Activated CD8-positive, alpha-beta T cell treated with anti-CD3 and anti-CD28 coated beads, Interleukin-2, amount 10 ng/mL, durations not matched to agents 7 days and 5 days (primary cell): Measurements from ENCODE around the gene GORASP1. TPM values are rescaled to one million over a fixed set of nuclear protein-coding genes. Genes with fewer than 3 reads are reported as not detected.

Experiments
- ATAC-seq: fragments of 150-1000 bp; cut with Tn5 transposase; one replicate; pipeline ENCODE4 v1.10.0; 2021; ENCODE audit warnings: moderate library complexity
- CTCF ChIA-PET: fragments of 350-600 bp; sonication (Branson Sonifier 250); formaldehyde crosslinking; loops from one replicate; lab custom pipeline; 2021; ENCODE audit warnings: antibody characterized with exemption; lab: Charles Lee
- POLR2A ChIA-PET: fragments of 350-600 bp; sonication (Branson Sonifier 250); formaldehyde crosslinking; loops from one replicate; lab custom pipeline; 2021; ENCODE audit warnings: antibody characterized with exemption; lab: Charles Lee
- DNase-seq: peaks from one replicate; pipeline ENCODE4 v3.0.0-alpha.2; 2020
- H3K27ac Mint-ChIP-seq: one replicate; pipeline ENCODE4 v1.8.0; 2021; ENCODE audit warnings: mild to moderate bottlenecking, mixed read lengths
- H3K27me3 Mint-ChIP-seq: one replicate; pipeline ENCODE4 v1.8.0; 2021; ENCODE audit warnings: low read depth, mixed read lengths
- H3K36me3 Mint-ChIP-seq: one replicate; pipeline ENCODE4 v1.8.0; 2021; ENCODE audit warnings: low read depth, mixed read lengths
- H3K4me1 Mint-ChIP-seq: one replicate; pipeline ENCODE4 v1.8.0; 2021; ENCODE audit warnings: low read depth, mixed read lengths
- H3K4me3 Mint-ChIP-seq: one replicate; pipeline ENCODE4 v1.8.0; 2021; ENCODE audit warnings: mild to moderate bottlenecking, mixed read lengths
- H3K9me3 Mint-ChIP-seq: one replicate; pipeline ENCODE4 v1.8.0; 2022; ENCODE audit warnings: mixed read lengths; ENCODE audit not compliant: insufficient read depth
- total RNA-seq, 2 experiments: library from RNA; stranded (reverse); gene quantifications; one replicate each; pipeline ENCODE4 v1.2.3, GENCODE V29; 2021

The GORASP1 gene
- total RNA-seq, 2 experiments from 2014 or later = 10.8 to 11.0 TPM

- Mint-ChIP-seq H3K27ac (no peak overlapping the region), H3K4me3 (no peak overlapping the region), H3K4me1 (peaks cover 8% of the 10 kb centered on the region), H3K36me3 (peaks cover 10% of the 10 kb centered on the region), H3K9me3 (no peaks in the 10 kb centered on the region), H3K27me3 (no peaks in the 10 kb centered on the region)
- ChIA-PET CTCF (interaction anchor here (1.9 kb wide), 1 partner anchor 188 kb away, joined by 9 read pairs; no protein-coding TSS in a partner anchor), POLR2A (no interaction called here)
- ATAC-seq (no peak), DNase-seq (no peak)
Measured at GRCh38 chr3:39099738-39100499, 7.5 kb downstream of the GORASP1 start.

- Mint-ChIP-seq H3K4me3 (no peak overlapping the region), H3K9me3 (no peaks in the 10 kb centered on the region), H3K36me3 (peaks cover 15% of the 10 kb centered on the region), H3K27me3 (no peaks in the 10 kb centered on the region), H3K27ac (no peak overlapping the region), H3K4me1 (peaks cover 8% of the 10 kb centered on the region)
- ATAC-seq (no peak), DNase-seq (peak; percentile 11)
- POLR2A ChIA-PET = no interaction called here
- CTCF ChIA-PET = no interaction called here
Measured at GRCh38 chr3:39099242-39099641, 8.2 kb downstream of the GORASP1 start.

- CTCF ChIA-PET = interaction anchor here (0.8 kb wide), 1 partner anchor 193 kb away, joined by 3 read pairs; no protein-coding TSS in a partner anchor
- peak; percentile 19 for DNase-seq
- no peaks in the 10 kb centered on the region for H3K27me3 Mint-ChIP-seq
Measured at GRCh38 chr3:39098473-39099000, 8.9 kb downstream of the GORASP1 start.

GRCh38 chr3:39097716-39098472, 9.5 kb downstream of the GORASP1 start:
- CTCF ChIA-PET = interaction anchor here (0.8 kb wide), 1 partner anchor 194 kb away, joined by 3 read pairs; no protein-coding TSS in a partner anchor
- no peak for ATAC-seq
- H3K36me3 Mint-ChIP-seq = peaks cover 22% of the 10 kb centered on the region

More at GRCh38 chr3:39098473-39099000, 8.9 kb downstream of the GORASP1 start:
- peaks cover 20% of the 10 kb centered on the region for H3K36me3 Mint-ChIP-seq
- H3K27ac Mint-ChIP-seq = no peak overlapping the region
- H3K9me3 Mint-ChIP-seq = no peaks in the 10 kb centered on the region
- no peak for ATAC-seq
- H3K4me3 Mint-ChIP-seq = no peak overlapping the region
- peaks cover 8% of the 10 kb centered on the region for H3K4me1 Mint-ChIP-seq
- POLR2A ChIA-PET = no interaction called here

GRCh38 chr3:39096775-39097174, 10.7 kb downstream of the GORASP1 start:
- no peak for DNase-seq
- H3K27ac Mint-ChIP-seq = no peak overlapping the region
- CTCF ChIA-PET = interaction anchor here (1.6 kb wide), 1 partner anchor 191 kb away, joined by 9 read pairs; no protein-coding TSS in a partner anchor

More at GRCh38 chr3:39097716-39098472, 9.5 kb downstream of the GORASP1 start:
- H3K27me3 Mint-ChIP-seq = no peaks in the 10 kb centered on the region
- H3K4me3 Mint-ChIP-seq = no peak overlapping the region
- H3K27ac Mint-ChIP-seq = no peak overlapping the region
- no peaks in the 10 kb centered on the region for H3K9me3 Mint-ChIP-seq
- peak; percentile 12 for DNase-seq
- H3K4me1 Mint-ChIP-seq = peaks cover 8% of the 10 kb centered on the region
- POLR2A ChIA-PET = no interaction called here

GRCh38 chr3:39095778-39096177, 11.6 kb downstream of the GORASP1 start:
- H3K27ac Mint-ChIP-seq = no peak overlapping the region
- ChIA-PET CTCF (interaction anchor here (1.6 kb wide), 1 partner anchor 192 kb away, joined by 9 read pairs; no protein-coding TSS in a partner anchor), POLR2A (no interaction called here)
- no peak for DNase-seq
- peaks cover 4% of the 10 kb centered on the region for H3K4me1 Mint-ChIP-seq
- H3K36me3 Mint-ChIP-seq = peaks cover 31% of the 10 kb centered on the region
- no peak overlapping the region for H3K4me3 Mint-ChIP-seq
- no peaks in the 10 kb centered on the region for H3K9me3 Mint-ChIP-seq
- no peak for ATAC-seq
- no peaks in the 10 kb centered on the region for H3K27me3 Mint-ChIP-seq

More at GRCh38 chr3:39096775-39097174, 10.7 kb downstream of the GORASP1 start:
- H3K36me3 Mint-ChIP-seq = peaks cover 31% of the 10 kb centered on the region
- H3K4me3 Mint-ChIP-seq = no peak overlapping the region
- H3K9me3 Mint-ChIP-seq = no peaks in the 10 kb centered on the region
- no peaks in the 10 kb centered on the region for H3K27me3 Mint-ChIP-seq
- H3K4me1 Mint-ChIP-seq = peaks cover 4% of the 10 kb centered on the region
- POLR2A ChIA-PET = no interaction called here
- ATAC-seq = no peak

DNA sequence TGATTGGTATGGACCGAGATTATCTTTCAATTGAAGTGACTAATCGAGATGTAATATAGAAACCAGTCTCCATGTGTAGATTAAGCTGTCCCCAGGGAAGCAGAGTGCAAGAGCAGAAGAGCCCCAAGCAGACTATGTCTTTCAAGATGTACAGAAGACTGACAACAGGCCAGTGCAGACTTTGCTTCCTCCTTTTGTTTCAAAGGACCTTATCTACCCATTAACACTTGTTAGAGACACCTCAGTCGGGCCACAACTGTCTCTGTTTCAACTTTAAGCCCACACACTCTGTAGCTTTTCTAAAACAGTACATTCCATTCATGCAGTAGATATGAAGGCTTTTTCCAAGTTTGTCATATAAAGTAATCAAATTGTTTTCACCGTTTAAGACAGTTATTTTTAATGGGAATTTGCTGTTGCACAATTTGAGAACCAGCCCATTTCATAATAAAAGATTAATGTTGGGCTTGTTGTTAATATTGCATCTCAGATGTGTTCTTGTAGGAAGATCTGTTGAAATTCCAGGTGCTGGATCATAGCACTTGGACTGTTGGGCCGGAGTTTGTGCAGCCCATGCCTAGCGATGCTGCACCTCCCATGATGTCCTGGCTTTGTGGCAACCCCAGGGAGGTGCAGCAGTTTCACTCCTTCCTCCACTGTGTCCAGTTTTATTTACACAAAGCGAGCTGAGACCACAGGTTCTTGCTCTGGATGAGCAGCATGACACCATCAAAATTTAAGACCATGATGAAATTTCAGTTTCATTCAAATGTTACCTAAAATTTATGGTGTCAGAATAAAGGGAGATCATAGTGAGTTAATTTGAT, 12.4 kb downstream of the GORASP1 start:
- H3K4me3 Mint-ChIP-seq = no peak overlapping the region
- CTCF ChIA-PET = interaction anchor here (1.6 kb wide), 1 partner anchor 193 kb away, joined by 9 read pairs; no protein-coding TSS in a partner anchor
- peaks cover 31% of the 10 kb centered on the region for H3K36me3 Mint-ChIP-seq
- no peak for DNase-seq
- ATAC-seq = no peak
- H3K4me1 Mint-ChIP-seq = peaks cover 6% of the 10 kb centered on the region
- H3K9me3 Mint-ChIP-seq = no peaks in the 10 kb centered on the region
- POLR2A ChIA-PET = no interaction called here
- H3K27ac Mint-ChIP-seq = no peak overlapping the region
- H3K27me3 Mint-ChIP-seq = no peaks in the 10 kb centered on the region

- H3K9me3 Mint-ChIP-seq = no peaks in the 10 kb centered on the region
- H3K27ac Mint-ChIP-seq = no peak overlapping the region
- DNase-seq (peak; percentile 25), ATAC-seq (peak; percentile 52)
- POLR2A ChIA-PET = no interaction called here
- no peaks in the 10 kb centered on the region for H3K27me3 Mint-ChIP-seq
- CTCF ChIA-PET = no interaction called here
- H3K4me1 Mint-ChIP-seq = peaks cover 6% of the 10 kb centered on the region
- no peak overlapping the region for H3K4me3 Mint-ChIP-seq
- H3K36me3 Mint-ChIP-seq = peaks cover 31% of the 10 kb centered on the region
Measured at GRCh38 chr3:39090922-39091321, 16.5 kb downstream of the GORASP1 start.

- ChIA-PET CTCF (interaction anchor here (1.0 to 6.1 kb wide), 3 partner anchors 8 to 199 kb away, joined by 4 to 31 read pairs (median 4); no protein-coding TSS in a partner anchor), POLR2A (interaction anchor here (0.6 kb wide), 1 partner anchor 47 kb away, joined by 3 read pairs; no protein-coding TSS in a partner anchor)
- H3K27me3 Mint-ChIP-seq = no peaks in the 10 kb centered on the region
- DNase-seq (no peak), ATAC-seq (no peak)
- H3K4me1 Mint-ChIP-seq = peaks cover 6% of the 10 kb centered on the region
- H3K9me3 Mint-ChIP-seq = no peaks in the 10 kb centered on the region
- no peak overlapping the region for H3K27ac Mint-ChIP-seq
- H3K36me3 Mint-ChIP-seq = peaks cover 19% of the 10 kb centered on the region
- H3K4me3 Mint-ChIP-seq = no peak overlapping the region
Measured at GRCh38 chr3:39088889-39089288, 18.5 kb downstream of the GORASP1 start.

- H3K4me1 Mint-ChIP-seq = peaks cover 6% of the 10 kb centered on the region
- H3K36me3 Mint-ChIP-seq = peaks cover 17% of the 10 kb centered on the region
- DNase-seq (no peak), ATAC-seq (peak; percentile 27)
- no peaks in the 10 kb centered on the region for H3K9me3 Mint-ChIP-seq
- no peaks in the 10 kb centered on the region for H3K27me3 Mint-ChIP-seq
- ChIA-PET POLR2A (interaction anchor here (0.6 kb wide), 1 partner anchor 48 kb away, joined by 3 read pairs; no protein-coding TSS in a partner anchor), CTCF (interaction anchor here (1.0 to 6.1 kb wide), 5 partner anchors 8 to 200 kb away, joined by 3 to 31 read pairs (median 4); no protein-coding TSS in a partner anchor)
- H3K4me3 Mint-ChIP-seq = no peak overlapping the region
- no peak overlapping the region for H3K27ac Mint-ChIP-seq
Measured at GRCh38 chr3:39088456-39088855, 19.0 kb downstream of the GORASP1 start.

DNA sequence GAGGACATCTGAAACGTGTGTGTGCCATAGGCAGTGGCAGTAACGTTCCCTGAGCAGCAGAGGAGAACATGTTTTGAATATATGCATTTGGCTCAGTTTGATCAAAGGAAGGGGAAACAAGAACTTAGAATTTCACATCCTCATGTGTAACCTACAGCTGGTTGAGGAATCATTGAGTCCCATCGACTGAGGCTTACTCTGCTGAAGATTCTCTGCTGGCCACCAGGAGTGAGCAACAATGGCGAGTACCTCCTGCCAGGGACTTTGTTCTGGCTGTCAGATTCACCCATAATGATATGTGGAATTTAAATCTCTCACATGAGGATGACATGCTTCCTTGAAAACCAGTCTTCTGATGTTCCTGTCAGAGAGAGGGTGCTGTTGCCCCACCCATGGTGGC, 21.3 kb downstream of the GORASP1 start:
- H3K27me3 Mint-ChIP-seq = no peaks in the 10 kb centered on the region
- ATAC-seq = no peak
- POLR2A ChIA-PET = no interaction called here
- peaks cover 11% of the 10 kb centered on the region for H3K36me3 Mint-ChIP-seq
- no peak overlapping the region for H3K4me3 Mint-ChIP-seq
- H3K9me3 Mint-ChIP-seq = no peaks in the 10 kb centered on the region
- CTCF ChIA-PET = interaction anchor here (6.1 kb wide), 1 partner anchor 202 kb away, joined by 31 read pairs; no protein-coding TSS in a partner anchor
- H3K4me1 Mint-ChIP-seq = peaks cover 5% of the 10 kb centered on the region
- no peak overlapping the region for H3K27ac Mint-ChIP-seq
- no peak for DNase-seq
